ENCODE measurements around the gene CHRM5. TPM values are rescaled to one million over a fixed set of nuclear protein-coding genes. Genes with fewer than 3 reads are reported as not detected.

The CHRM5 gene
- total and polyA plus RNA-seq, 2 of the 8 experiments (the other 6 are each of a cell fraction or from before 2014, with no cell fraction given) = not detected

- H4K20me1 ChIP-seq (replicated peaks in 1 of 2; ENCODE audit: control insufficient read depth in 1 of 2, insufficient read depth in 2 of 2, low read length in 2 of 2) = no peaks in the 10 kb centered on the region
- CTCF ChIA-PET (ENCODE audit: partially characterized antibody) = interaction anchor here (1.1 to 2.7 kb wide), 7 partner anchors 17 to 233 kb away, joined by 3 to 11 read pairs (median 4); no protein-coding TSS in a partner anchor
- TF ChIP-seq BCL11A (IDR thresholded peaks at IDR 0.05; ENCODE audit: low read depth in 2 of 2, low read length in 2 of 2) (no peak), EZH2 (IDR thresholded peaks at IDR 0.05; ENCODE audit: low read depth, low read length, severe bottlenecking) (no peak), EGR1 (IDR thresholded peaks at IDR 0.05; ENCODE audit: borderline replicate concordance, low read depth, low read length) (no peak)
Observed at GRCh38 chr15:33968821-33969220, 524 bp downstream of the CHRM5 start.

More at GRCh38 chr15:33968821-33969220, 524 bp downstream of the CHRM5 start:
- Histone ChIP-seq H3K4me2 (ENCODE audit: insufficient read depth in 1 of 2, low read depth in 2 of 2, low read length in 2 of 2) (no peak overlapping the region), H3K27me3 (replicated peaks in 1 of 4; ENCODE audit: control insufficient read depth in 3 of 4, extremely low read depth in 1 of 4, insufficient read depth in 3 of 4, low read length in 3 of 4) (no peaks in the 10 kb centered on the region), H4K91ac (replicated peaks; ENCODE audit: insufficient read length, low read length) (no peak overlapping the region), H2AFZ (ENCODE audit: low read length) (no peak overlapping the region), H3K9ac (replicated peaks in 1 of 4; ENCODE audit: extremely low read depth in 1 of 4, low read depth in 3 of 4, low read length in 3 of 4) (no peak overlapping the region), H3K79me2 (ENCODE audit: control insufficient read depth in 1 of 2, insufficient read depth in 2 of 2, low read length in 2 of 2) (no peaks in the 10 kb centered on the region), H2AK5ac (ENCODE audit: low read depth, low read length) (no peak overlapping the region), H3K18ac (ENCODE audit: extremely low read depth, low read length) (no peak overlapping the region), H3K23ac (ENCODE audit: insufficient read length) (no peak overlapping the region), H2BK120ac (replicated peaks; ENCODE audit: low read depth, low read length) (no peak overlapping the region), H2BK12ac (ENCODE audit: low read depth, low read length) (no peak overlapping the region), H2BK15ac (ENCODE audit: low read length) (no peak overlapping the region), H3K4me1 (replicated peaks in 1 of 4; ENCODE audit: control insufficient read depth in 3 of 4, insufficient read depth in 4 of 4, low read length in 3 of 4) (no peaks in the 10 kb centered on the region), H4K8ac (ENCODE audit: extremely low read depth, insufficient read depth, low read length) (no peak overlapping the region), H2BK20ac (ENCODE audit: low read length) (no peak overlapping the region), H4K5ac (ENCODE audit: insufficient read length, low read depth, low read length) (no peak overlapping the region), H3K9me3 (ENCODE audit: insufficient read depth in 2 of 2, low read depth in 1 of 2, low read length in 1 of 2) (no peaks in the 10 kb centered on the region), H3K27ac (ENCODE audit: low read depth, low read length) (no peak overlapping the region), H3K14ac (ENCODE audit: insufficient read length) (no peak overlapping the region), H3K4me3 (ENCODE audit: extremely low read depth in 1 of 4, insufficient read depth in 2 of 4, low read depth in 3 of 4, low read length in 4 of 4) (no peak overlapping the region), H3K36me3 (ENCODE audit: control insufficient read depth in 2 of 4, insufficient read depth in 4 of 4, low read length in 3 of 4) (no peaks in the 10 kb centered on the region), H3K23me2 (ENCODE audit: low read depth, low read length) (no peaks in the 10 kb centered on the region), H3K56ac (replicated peaks; ENCODE audit: insufficient read length, low read depth, low read length) (no peak overlapping the region), H3K4ac (replicated peaks; ENCODE audit: insufficient read length, low read depth, low read length) (no peak overlapping the region), H3K79me1 (ENCODE audit: low read depth, low read length) (no peaks in the 10 kb centered on the region), H2BK5ac (ENCODE audit: low read depth, low read length) (no peak overlapping the region)
- DNase-seq (ENCODE audit: low read depth in 1 of 2, low spot score in 2 of 2) (no peak), FAIRE-seq (no peak)
- POLR2A ChIA-PET (ENCODE audit: partially characterized antibody) = interaction anchor here (0.6 kb wide), 1 partner anchor 199 kb away, joined by 5 read pairs; no protein-coding TSS in a partner anchor
- 81% methylated on average over 3 of the region's 3 CpGs; no CpG with 5 or more reads in 1 of the 2 experiments for WGBS, 2 experiments (ENCODE audit: extremely low coverage in 1 of 2, insufficient coverage in 1 of 2, insufficient read length in 1 of 2, insufficient replicate concordance in 2 of 2, low coverage in 1 of 2, low lambda C conversion rate in 2 of 2, missing lambda C conversion rate in 1 of 2)
